ENCODE measurements around the gene TMCO1. TPM values are rescaled to one million over a fixed set of nuclear protein-coding genes. Genes with fewer than 3 reads are reported as not detected.

TMCO1 gene
- 85.3 and 119 TPM in 2 replicates for total RNA-seq (2016; rRNA removed; fragmentation: Illumina TruSeq; extraction: Trizol)
- total RNA-seq (2016; cell fraction: cytosol; rRNA removed; fragmentation: Illumina TruSeq; extraction: Trizol; ENCODE audit: low read depth), result 21.5 and 21.7 TPM in 2 replicates
- total RNA-seq (2016; cell fraction: insoluble cytoplasmic fraction; rRNA removed; fragmentation: Illumina TruSeq; extraction: Trizol), result 96.8 and 124 TPM in 2 replicates
- total RNA-seq (2016; cell fraction: membrane; rRNA removed; fragmentation: Illumina TruSeq; extraction: Trizol), result 36.9 and 37.7 TPM in 2 replicates
- total RNA-seq (2016; cell fraction: nucleus; rRNA removed; fragmentation: Illumina TruSeq; extraction: Trizol), result 87.3 and 93.4 TPM in 2 replicates
- 106 TPM in 2 replicates for polyA plus RNA-seq (2011; rRNA removed)
- polyA plus RNA-seq (2011; cell fraction: cytosol; rRNA removed), result 52.5 and 87.0 TPM in 2 replicates
- 16.1 and 21.6 TPM in 2 replicates for polyA plus RNA-seq (2011; cell fraction: nucleus; rRNA removed)
- 47.2 and 80.4 TPM in 2 replicates for polyA plus RNA-seq (2012)
- 21.4 and 21.8 TPM in 2 replicates for polyA plus RNA-seq (2016; cell fraction: cytosol; fragmentation: Illumina TruSeq; extraction: Trizol; ENCODE audit: low read depth)
- 89.7 and 101 TPM in 2 replicates for polyA plus RNA-seq (2016; cell fraction: insoluble cytoplasmic fraction; fragmentation: Illumina TruSeq; extraction: Trizol; ENCODE audit: low read depth)
- 30.1 and 30.7 TPM in 2 replicates for polyA plus RNA-seq (2016; cell fraction: membrane; fragmentation: Illumina TruSeq; extraction: Trizol; ENCODE audit: low read depth)
- polyA plus RNA-seq (2016; cell fraction: nucleus; fragmentation: Illumina TruSeq; extraction: Trizol; ENCODE audit: insufficient read depth, low read depth), result 157 and 166 TPM in 2 replicates
- polyA minus RNA-seq (2011; rRNA and poly(A)+ RNA removed; ENCODE audit: low replicate concordance), result 160 and 278 TPM in 2 replicates
- polyA minus RNA-seq (2011; cell fraction: cytosol; rRNA and poly(A)+ RNA removed), result 41.8 and 64.7 TPM in 2 replicates
- polyA minus RNA-seq (2011; cell fraction: nucleus; rRNA and poly(A)+ RNA removed), result 33.7 and 41.3 TPM in 2 replicates
- percentile 57 among the genes with signal in this experiment for Bru-seq, nascent RNA
- percentile 64 among the genes with signal in this experiment for BruChase-seq, experiment 1, labeled RNA remaining after a 6-hour chase
- BruChase-seq, experiment 2, labeled RNA remaining after a 2-hour chase, result percentile 52 among the genes with signal in this experiment
- long read RNA-seq, experiment 1, full-length matches to known transcripts, result 127 of 150 reads
- long read RNA-seq, experiment 1, partial matches to known transcripts, result 6 of 150 reads
- long read RNA-seq, experiment 1, other reads (novel, unspliced or antisense), result 17 of 150 reads
- long read RNA-seq, experiment 2, full-length matches to known transcripts, result 97 of 179 reads
- long read RNA-seq, experiment 2, partial matches to known transcripts, result 2 of 179 reads
- long read RNA-seq, experiment 2, other reads (novel, unspliced or antisense), result 80 of 179 reads

- peak; percentile 99 for FAIRE-seq
- DNase-seq (ENCODE audit: low spot score), result peak; percentile 99
- peak within 1 kb of the TSS; percentile 97 for H3K9ac ChIP-seq (ENCODE audit: insufficient read depth, low read depth, low read length)
- in situ Hi-C loops (cut with HindIII; ENCODE audit: extremely low pct_ligation_motif_present, low pct_unique_long_range_greater_than_20kb) (no loop called here), intact Hi-C loops (cut with micrococcal nuclease; ENCODE audit: unreplicated experiment) (loop anchor here (1.0 to 2.0 kb wide), 4 partner anchors 59 to 146 kb away; partner anchors contain the start of gene UCK2)
- WGBS (ENCODE audit: low lambda C conversion rate), result under 1% methylated on average over 33 of the region's 56 CpGs
- H3K4me1 ChIP-seq (ENCODE audit: insufficient read depth, low read length), result peaks cover 35% of the 10 kb centered on the region
- peak within 1 kb of the TSS; percentile 66 to 88 (median 88) for H3K4me3 ChIP-seq (replicated peaks in 1 of 3; ENCODE audit: insufficient read depth in 1 of 3, low read depth in 2 of 3, low read length in 3 of 3)
- peak within 1 kb of the TSS; percentile 92 for H2AFZ ChIP-seq (ENCODE audit: low read length)
- peaks cover 2 to 25% of the 10 kb centered on the region in 2 experiments; a peak in 4 of 5 replicates for H3K36me3 ChIP-seq (replicated peaks in 1 of 2; ENCODE audit: control insufficient read depth in 1 of 2, insufficient read depth in 2 of 2, low read length in 2 of 2)
- no TSS peak for BruUV-seq (replicated peaks)
- POLR2A ChIA-PET, result interaction anchor here (0.6 to 2.2 kb wide), 19 partner anchors 9 to 143 kb away, joined by 3 to 31 read pairs (median 6); partner anchors contain the start of gene ALDH9A1
- ATAC-seq, result peak; percentile 100
- H3K79me2 ChIP-seq (ENCODE audit: insufficient read depth, low read length), result peaks cover 21% of the 10 kb centered on the region
- peak within 1 kb of the TSS; percentile 83 for H3K4me2 ChIP-seq (ENCODE audit: low read depth, low read length)
- H3K27ac ChIP-seq (ENCODE audit: extremely low read length, insufficient read depth, low read length), result peak within 1 kb of the TSS; percentile 95
- no peaks in the 10 kb centered on the region for H4K20me1 ChIP-seq (ENCODE audit: insufficient read depth, low read length)
- CTCF ChIA-PET (ENCODE audit: low intra/inter-chr PET ratio, low total read pairs), result no interaction called here
- no peaks in the 10 kb centered on the region for H3K9me3 ChIP-seq (ENCODE audit: low read length)
- H3K27me3 ChIP-seq (ENCODE audit: control insufficient read depth in 1 of 2, insufficient read depth in 2 of 2, low read length in 2 of 2), result no peaks in the 10 kb centered on the region; a peak in 1 of 5 replicates
- TF ChIP-seq PRDM10 (CRISPR knock-in tag; IDR thresholded peaks at IDR 0.05; ENCODE audit: low read depth) (0 out of 2 replicates have a peak, but pooled peaks have one; percentile 62), ATM (IDR thresholded peaks at IDR 0.05; ENCODE audit: borderline replicate concordance) (no peak), ZKSCAN5 (CRISPR knock-in tag; IDR thresholded peaks at IDR 0.05) (peak; percentile 35; the same call in 1 of the 2 replicates), ZKSCAN1 (IDR thresholded peaks at IDR 0.05; ENCODE audit: low read length) (no peak), ZNF44 (CRISPR knock-in tag; IDR thresholded peaks at IDR 0.05) (no peak), BORCS8-MEF2B (CRISPR knock-in tag; IDR thresholded peaks at IDR 0.05) (peak; percentile 73; the same call in 1 of the 2 replicates), ZNF773 (CRISPR knock-in tag; IDR thresholded peaks at IDR 0.05; ENCODE audit: borderline replicate concordance) (peak; percentile 24; the same call in 1 of the 2 replicates), ZMYM4 (CRISPR knock-in tag; IDR thresholded peaks at IDR 0.05) (peak; percentile 98), SIX1 (CRISPR knock-in tag; IDR thresholded peaks at IDR 0.05; ENCODE audit: borderline replicate concordance) (no peak; the same call in 1 of the 2 replicates), NONO (IDR thresholded peaks at IDR 0.05) (no peak), NONO (CRISPR knock-in tag; conservative IDR thresholded peaks at IDR 0.05) (peak; percentile 72; the same call in 1 of the 2 replicates)
- TF ChIP-seq, protein P1, sequence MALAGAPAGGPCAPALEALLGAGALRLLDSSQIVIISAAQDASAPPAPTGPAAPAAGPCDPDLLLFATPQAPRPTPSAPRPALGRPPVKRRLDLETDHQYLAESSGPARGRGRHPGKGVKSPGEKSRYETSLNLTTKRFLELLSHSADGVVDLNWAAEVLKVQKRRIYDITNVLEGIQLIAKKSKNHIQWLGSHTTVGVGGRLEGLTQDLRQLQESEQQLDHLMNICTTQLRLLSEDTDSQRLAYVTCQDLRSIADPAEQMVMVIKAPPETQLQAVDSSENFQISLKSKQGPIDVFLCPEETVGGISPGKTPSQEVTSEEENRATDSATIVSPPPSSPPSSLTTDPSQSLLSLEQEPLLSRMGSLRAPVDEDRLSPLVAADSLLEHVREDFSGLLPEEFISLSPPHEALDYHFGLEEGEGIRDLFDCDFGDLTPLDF (CRISPR knock-in tag; IDR thresholded peaks at IDR 0.05), result peak; percentile 88
These were observed at the start of gene TMCO1 for GRCh38 chr1:165768513-165769394. Gene TMCO1, minus strand, starts transcription at chr1:165768868. Its CDS starts 117 bp downstream, at chr1:165768751.

All from HepG2 (cell line).